ENCODE results near the gene ADCY3. TPM values are rescaled to one million over a fixed set of nuclear protein-coding genes. Genes with fewer than 3 reads are reported as not detected.

Gene ADCY3
- total and polyA plus RNA-seq, 12 donors = 8.0 to 72.0 (median 35.1) TPM

DNA sequence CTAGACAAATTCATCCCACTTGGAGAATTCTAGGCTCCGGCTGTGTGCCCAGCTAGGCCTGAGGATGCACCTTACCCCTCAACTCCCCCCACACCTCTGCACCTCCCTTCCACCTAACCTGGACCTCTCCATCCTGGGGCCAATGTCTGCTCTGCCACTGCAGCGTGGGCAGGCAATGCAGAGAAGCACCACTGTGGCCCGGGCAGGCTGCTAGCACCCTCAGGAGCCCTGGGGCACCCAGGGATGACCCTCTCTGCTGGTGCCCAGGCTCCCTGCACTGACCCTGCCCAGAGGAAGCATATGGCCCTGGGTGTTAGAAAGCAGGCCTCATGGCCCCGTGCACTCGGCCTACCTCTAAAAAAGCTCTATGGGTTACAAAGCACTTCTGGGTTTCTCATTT lies 49.6 kb downstream of the ADCY3 start:
- H3K9me3 ChIP-seq (replicated peaks in 1 of 3) = no peaks in the 10 kb centered on the region
- no peak for DNase-seq
- TF ChIP-seq POLR2A (IDR thresholded peaks at IDR 0.05) = no peak
- no peak for TF ChIP-seq CTCF (IDR thresholded peaks at IDR 0.05)
- intact Hi-C loops (cut with DNase I) = no loop called here
- no peak overlapping the region for H3K27ac ChIP-seq
- no peaks in the 10 kb centered on the region for H3K36me3 ChIP-seq (replicated peaks in 1 of 2)
- WGBS, 4 donors = 87 to 98% (median 96%) methylated on average over 3 to 5 of the region's 5 CpGs
- H3K27me3 ChIP-seq = no peaks in the 10 kb centered on the region
- no peaks in the 10 kb centered on the region for H3K4me1 ChIP-seq (replicated peaks in 1 of 2)
- no peak overlapping the region for H3K4me3 ChIP-seq

- 88 to 95% (median 93%) methylated on average over 6 of the region's 6 CpGs for WGBS, 4 donors
Measured at GRCh38 chr2:24866946-24867345, 53.1 kb downstream of the ADCY3 start.

GRCh38 chr2:24863641-24864040 lies 56.4 kb downstream of the ADCY3 start:
- intact Hi-C loops (cut with DNase I) = no loop called here
- peak overlapping the region in 2 of 5 donors; percentile 49 to 71 for H3K27ac ChIP-seq
- TF ChIP-seq CTCF (IDR thresholded peaks at IDR 0.05) (no peak), POLR2A (IDR thresholded peaks at IDR 0.05) (no peak)
- no peaks in the 10 kb centered on the region for H3K4me1 ChIP-seq (replicated peaks in 1 of 2)
- H3K27me3 ChIP-seq = no peaks in the 10 kb centered on the region
- no peak overlapping the region for H3K4me3 ChIP-seq
- H3K36me3 ChIP-seq (replicated peaks in 1 of 2) = no peaks in the 10 kb centered on the region
- no peaks in the 10 kb centered on the region for H3K9me3 ChIP-seq (replicated peaks in 1 of 3)
- DNase-seq = no peak
- WGBS, 4 donors = 82 to 90% (median 84%) methylated on average over 3 of the region's 3 CpGs

More at GRCh38 chr2:24866946-24867345, 53.1 kb downstream of the ADCY3 start:
- intact Hi-C loops (cut with DNase I) = no loop called here
- H3K4me3 ChIP-seq = no peak overlapping the region
- TF ChIP-seq CTCF (IDR thresholded peaks at IDR 0.05) (no peak), POLR2A (IDR thresholded peaks at IDR 0.05) (no peak)
- no peaks in the 10 kb centered on the region for H3K27me3 ChIP-seq
- H3K36me3 ChIP-seq (replicated peaks in 1 of 2) = no peaks in the 10 kb centered on the region
- H3K4me1 ChIP-seq (replicated peaks in 1 of 2) = no peaks in the 10 kb centered on the region
- no peak for DNase-seq
- peak overlapping the region in 1 of 5 donors; percentile 34 for H3K27ac ChIP-seq
- no peaks in the 10 kb centered on the region for H3K9me3 ChIP-seq (replicated peaks in 1 of 3)

DNA sequence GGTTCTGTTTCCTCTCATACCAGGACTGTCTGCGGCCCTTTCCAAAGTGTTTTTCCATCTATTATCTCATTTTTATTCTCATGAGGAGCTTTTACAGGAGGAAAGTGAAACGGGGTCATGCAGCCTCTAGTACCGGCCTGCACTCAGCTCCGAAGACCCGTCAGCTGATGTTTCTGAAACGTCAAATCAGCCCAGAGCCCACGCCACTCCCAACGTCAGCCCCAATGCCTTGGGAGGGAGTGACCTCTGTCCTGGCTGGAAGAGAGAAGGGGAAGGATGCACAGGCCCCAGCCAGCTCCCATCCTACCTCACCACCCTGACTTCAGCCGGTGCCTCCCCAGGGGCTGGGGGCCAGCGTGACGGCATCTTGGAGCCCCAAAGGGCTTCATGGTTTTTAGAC lies 58.5 kb downstream of the ADCY3 start:
- 75 to 91% (median 80%) methylated on average over 11 of the region's 11 CpGs for WGBS, 4 donors
- intact Hi-C loops (cut with DNase I) = no loop called here
- Histone ChIP-seq H3K36me3 (replicated peaks in 1 of 2) (no peaks in the 10 kb centered on the region), H3K27ac (peak overlapping the region in 3 of 5 donors; percentile 32 to 87 (median 57)), H3K4me1 (replicated peaks in 1 of 2) (peaks cover 0 to 2% of the 10 kb centered on the region in 2 donors), H3K9me3 (replicated peaks in 1 of 3) (no peaks in the 10 kb centered on the region), H3K27me3 (no peaks in the 10 kb centered on the region), H3K4me3 (no peak overlapping the region)
- TF ChIP-seq CTCF (IDR thresholded peaks at IDR 0.05) (no peak), POLR2A (IDR thresholded peaks at IDR 0.05) (no peak)
- peak in 1 of 7 donors; percentile 42 for DNase-seq

Measured in adrenal gland (tissue), 12 donors.